ENCODE measurements around the gene RAPGEF4.
"Not testable (repeated sequence)": the region's sequence is repeated elsewhere in the genome, so short reads cannot be mapped to it uniquely, and the experiment has no call there.

RAPGEF4 gene

DNA sequence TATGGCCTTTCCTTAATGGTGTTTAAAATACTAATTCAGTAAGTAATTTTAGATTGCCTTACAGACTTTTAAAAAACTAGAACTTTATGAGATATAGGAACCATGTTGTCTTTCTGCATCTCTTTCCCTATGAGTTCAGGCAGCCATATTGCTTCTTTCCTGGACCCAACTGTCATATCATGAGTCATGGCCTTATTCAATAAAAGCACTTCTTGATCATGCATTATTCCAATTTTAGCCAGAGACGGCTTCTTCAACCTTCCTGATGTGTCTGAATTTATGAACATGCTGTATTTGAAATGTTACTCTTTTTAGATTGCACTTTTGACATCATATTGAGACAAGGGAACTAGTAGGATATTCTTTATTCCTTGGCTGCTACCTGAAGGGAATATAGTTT is 274.6 kb downstream of the RAPGEF4 start:
- no peak for DNase-seq

- DNase-seq = no peak
Observed at GRCh38 chr2:173016451-173016850, 280.8 kb downstream of the RAPGEF4 start.

- no peak for DNase-seq
Observed at GRCh38 chr2:173017646-173018420, 282.2 kb downstream of the RAPGEF4 start.

DNA sequence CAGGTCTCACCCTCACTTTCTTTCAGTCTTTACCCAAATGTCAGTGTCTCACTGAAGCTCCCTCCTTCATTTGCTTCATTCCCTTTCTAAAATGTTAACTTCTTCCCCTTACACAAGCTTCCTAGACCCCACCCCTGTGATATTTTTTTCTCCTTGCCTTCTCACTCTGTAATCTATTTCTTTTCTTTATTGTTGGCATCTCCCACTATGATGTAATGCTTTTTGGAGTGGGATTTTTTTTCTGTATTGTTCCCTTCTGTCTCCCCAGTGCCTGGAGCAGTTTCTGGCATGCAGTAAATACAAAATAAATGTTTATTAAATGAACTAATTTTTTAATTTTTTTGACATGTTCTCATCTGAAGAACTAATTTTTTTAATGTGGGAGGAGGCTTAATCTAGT is 284.1 kb downstream of the RAPGEF4 start:
- DNase-seq = no peak

- DNase-seq = no peak
Observed at GRCh38 chr2:173021939-173022371, 286.3 kb downstream of the RAPGEF4 start.

DNA sequence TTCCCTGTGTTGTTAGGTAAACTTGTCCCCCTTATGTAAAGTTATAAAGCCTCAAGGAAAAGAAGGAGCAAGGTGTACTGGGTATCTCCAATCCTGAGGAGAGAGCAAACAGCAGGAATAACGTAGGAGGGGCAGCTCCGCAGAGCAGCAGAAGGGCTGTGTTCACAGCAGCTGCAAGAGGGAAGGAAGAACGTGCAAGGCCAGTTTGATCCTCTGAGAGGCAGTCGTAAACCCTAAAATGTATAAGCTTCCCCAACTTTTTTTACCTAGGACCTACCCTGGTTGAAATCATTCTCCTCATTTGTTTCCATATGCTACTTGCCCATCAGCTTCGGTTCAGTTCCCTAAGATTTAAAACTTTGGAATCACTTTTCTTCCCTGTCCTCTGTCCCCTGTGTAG is 288.1 kb downstream of the RAPGEF4 start:
- no peak for DNase-seq

DNA sequence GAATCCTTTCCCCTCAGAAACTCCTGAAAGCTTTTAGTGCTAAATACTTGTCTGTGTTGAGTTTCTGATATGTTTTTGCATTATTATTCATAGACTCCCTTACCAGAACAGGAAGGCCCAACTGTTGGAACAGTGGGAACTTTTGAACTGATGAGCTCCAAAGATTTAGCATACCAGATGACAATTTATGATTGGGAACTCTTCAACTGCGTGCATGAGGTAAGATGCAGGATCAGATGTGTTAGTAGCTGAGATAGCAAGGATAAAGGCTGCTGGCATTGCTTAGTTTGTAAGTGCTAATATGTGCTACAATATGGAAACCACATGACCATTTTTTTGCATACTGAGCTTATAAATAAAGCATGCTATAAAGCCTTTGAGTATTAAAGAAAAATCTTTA is 290.8 kb downstream of the RAPGEF4 start:
- no peak for DNase-seq

DNA sequence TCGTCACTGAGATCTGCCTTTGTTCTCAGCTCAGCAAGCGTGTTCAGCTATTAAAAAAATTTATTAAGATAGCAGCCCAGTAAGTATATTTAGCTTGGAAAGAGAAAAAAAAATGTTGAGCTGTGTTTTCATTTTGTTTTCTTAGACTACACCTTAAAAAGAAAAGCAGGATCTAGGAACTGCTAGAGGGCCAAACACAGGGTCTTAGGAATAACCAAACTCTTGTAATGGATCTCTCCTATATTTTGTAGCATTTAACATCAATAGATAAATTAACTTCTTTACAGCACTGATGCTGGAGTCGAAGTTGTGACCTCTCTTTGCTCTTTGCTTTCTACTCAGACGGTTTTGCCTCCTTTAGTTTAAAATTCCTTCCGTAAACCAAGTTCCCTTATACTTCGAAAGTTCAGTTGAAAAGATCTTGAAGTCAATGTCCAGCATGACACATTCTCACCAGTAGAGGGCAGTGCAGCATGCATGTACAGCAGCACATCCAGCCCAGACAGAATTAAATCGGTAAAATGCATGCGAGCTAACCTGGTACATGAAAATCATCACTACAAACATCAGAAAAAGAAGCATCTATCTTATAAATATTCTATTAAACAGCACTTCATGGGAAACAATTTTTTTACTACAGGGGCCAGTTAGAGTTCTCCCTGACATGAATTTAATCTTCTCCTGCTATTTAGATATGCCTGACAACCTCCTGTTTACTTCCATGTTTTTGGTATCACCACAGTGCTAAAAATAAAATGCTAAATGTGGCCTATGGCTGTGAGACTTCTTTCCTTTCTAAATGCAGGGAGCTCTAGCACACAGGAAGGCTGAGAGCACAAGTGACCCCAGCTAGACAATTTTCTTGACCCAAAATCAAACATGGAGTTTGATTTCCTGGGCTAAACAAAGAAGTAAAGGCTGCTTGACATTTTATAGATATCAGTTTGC is 291.8 kb downstream of the RAPGEF4 start:
- peak; percentile 24 to 62 (median 48) for DNase-seq

DNA sequence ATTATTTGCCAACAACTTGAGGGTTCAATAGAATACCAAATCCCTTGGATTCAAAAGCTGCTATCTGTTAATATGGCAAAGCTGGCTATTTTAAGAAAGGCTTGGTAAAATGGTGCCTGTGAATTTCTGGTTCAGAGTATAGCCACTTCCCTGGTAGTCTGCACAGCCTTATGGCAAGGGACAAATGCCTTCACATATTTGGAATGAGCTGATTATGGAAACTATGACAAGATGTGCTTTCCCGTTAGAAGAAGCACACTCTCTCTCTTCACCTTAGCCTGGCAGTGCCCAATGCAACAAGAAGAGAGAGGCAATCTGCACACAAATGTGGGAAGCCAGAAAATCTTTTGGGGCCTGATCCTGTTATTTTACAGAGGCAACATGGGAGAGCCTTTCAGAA is 292.5 kb downstream of the RAPGEF4 start:
- DNase-seq = no peak

GRCh38 chr2:173028671-173029070 is 293.0 kb downstream of the RAPGEF4 start:
- no peak for DNase-seq

DNA sequence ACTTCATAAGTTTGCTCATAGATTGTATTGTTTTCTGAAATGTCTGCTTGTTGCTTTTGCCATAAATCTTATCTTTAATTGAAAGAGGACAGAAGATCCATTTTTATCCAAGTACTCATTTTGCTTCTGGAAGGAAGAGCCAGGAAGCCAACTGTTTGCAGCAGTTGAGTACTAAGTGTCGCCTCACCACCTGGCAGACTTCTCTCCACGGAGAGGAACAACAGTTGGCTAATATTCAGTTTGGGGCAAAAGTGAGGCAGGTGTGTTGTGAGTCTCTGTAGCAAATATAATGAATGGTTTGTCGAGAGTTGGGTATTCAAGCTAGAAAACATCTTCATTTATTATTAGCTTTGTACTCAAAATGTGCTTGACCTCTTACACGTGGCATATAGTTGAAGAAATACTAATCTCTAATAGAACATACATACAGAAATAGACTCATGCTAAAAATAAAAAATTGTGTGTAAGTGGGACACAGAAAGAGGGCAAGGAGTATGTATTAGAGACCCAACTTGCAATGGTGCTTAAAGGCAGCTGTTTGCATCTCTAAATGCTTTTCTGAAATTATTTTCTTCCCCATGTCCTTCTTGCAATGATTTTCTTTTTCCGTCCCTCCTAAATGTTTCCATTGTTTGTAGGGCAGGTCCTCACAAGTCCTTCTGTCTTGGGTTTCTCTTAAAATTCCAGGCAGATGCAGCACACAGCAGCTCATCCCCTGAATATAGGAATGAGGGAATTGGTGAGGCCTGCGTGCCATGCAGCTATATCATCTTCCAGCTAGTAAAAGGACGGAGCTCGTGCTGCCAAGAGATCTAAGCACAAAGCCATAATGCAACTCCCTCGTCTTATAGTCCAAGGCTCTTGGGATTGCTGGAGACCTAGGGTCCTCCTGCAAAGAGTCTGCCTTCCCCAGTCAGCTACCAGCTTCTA is 295.2 kb downstream of the RAPGEF4 start:
- no peak for DNase-seq

DNA sequence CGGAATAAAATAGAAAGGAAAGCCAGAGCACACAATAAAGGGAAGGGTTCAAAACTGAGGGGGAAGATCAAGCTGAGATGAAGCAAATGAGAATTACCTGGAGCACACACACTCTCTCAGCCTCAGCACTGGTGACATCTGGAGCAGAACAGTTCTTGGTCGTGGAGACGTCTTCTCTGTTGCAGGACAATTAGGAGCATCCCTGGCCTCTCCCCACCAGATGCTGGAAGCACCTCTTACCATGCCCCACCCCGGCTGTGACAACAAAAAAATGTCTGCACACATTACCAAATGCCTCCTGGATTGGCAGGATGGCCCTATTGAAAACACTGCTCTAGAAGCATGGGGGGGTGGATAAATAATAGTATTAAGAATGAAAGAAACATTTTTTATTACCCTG is 296.4 kb downstream of the RAPGEF4 start:
- no peak for DNase-seq

GRCh38 chr2:173033084-173033483 is 297.4 kb downstream of the RAPGEF4 start:
- DNase-seq = no peak

GRCh38 chr2:173034143-173034542 is 298.5 kb downstream of the RAPGEF4 start:
- no peak for DNase-seq

GRCh38 chr2:173037245-173038120 is 301.8 kb downstream of the RAPGEF4 start:
- no peak for DNase-seq

DNA sequence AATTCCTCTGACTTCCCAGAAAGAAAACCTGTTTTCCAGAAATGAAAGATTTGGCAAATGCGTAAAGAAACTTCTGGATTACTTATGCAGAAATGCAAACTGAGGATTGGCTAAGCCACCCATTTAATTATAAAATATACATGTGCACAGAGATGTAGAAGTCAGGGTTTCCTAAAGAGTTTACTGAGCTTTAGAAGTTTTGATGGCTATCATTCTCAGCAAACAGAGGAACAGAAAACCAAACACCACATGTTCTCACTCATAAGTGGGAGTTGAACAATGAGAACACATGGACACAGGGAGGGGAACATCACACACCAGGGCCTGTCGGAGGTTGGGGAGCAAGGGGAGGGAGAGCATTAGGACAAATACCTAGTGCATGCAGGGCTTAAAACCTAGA is 302.6 kb downstream of the RAPGEF4 start:
- not testable (repeated sequence) for DNase-seq

- no peak for DNase-seq
Observed at GRCh38 chr2:173040729-173041128, 305.1 kb downstream of the RAPGEF4 start.

DNA sequence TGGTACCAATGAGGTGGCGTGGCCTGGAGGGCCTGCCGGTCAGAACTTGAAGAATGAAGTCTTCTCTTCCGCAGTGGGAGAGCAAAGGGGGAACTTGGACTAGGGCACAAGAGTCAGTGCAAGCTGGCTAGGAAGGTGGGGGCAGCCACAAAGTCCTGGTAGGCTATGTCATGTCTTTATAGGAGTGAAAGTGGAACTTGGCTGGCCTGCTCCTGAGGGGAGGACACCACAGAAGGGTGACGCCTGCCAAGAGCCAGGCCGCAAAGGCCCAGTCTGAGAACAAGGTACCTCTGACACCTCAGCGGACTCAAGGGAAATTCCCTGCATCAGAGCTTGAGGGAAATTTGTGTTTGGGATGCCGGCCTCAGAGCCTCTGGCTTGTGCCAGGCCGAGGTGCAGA is 307.8 kb downstream of the RAPGEF4 start:
- DNase-seq = no peak

DNA sequence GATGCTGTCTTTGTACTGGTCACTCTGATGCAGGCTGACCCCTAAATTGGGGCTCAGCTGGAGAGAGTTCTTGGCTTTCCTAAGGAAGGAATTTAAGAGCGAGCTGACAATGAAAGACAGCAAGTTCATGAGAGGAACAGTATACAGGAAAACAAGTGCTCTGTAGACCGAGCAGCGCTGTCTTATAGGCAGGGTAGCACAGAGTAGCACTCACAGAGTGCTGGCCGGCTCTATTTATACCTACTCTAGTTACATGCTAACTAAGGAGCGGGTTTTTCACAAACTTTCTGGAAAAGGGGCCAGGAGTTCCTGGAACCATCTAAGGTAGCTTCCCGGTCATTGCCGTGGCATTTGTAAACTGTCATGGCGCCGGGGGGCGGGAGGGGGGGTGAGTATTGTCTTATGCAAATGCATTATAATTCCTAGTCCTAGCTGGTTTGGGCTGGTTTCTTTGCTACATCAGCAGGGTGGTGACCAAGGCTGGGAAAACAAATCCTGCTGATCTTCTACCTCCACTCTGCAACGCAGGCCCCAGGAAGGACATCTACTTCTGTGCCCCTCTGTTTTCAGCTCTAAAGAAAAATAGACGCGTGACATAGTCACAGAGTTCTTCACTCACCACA is 308.4 kb downstream of the RAPGEF4 start:
- DNase-seq = no peak

DNA sequence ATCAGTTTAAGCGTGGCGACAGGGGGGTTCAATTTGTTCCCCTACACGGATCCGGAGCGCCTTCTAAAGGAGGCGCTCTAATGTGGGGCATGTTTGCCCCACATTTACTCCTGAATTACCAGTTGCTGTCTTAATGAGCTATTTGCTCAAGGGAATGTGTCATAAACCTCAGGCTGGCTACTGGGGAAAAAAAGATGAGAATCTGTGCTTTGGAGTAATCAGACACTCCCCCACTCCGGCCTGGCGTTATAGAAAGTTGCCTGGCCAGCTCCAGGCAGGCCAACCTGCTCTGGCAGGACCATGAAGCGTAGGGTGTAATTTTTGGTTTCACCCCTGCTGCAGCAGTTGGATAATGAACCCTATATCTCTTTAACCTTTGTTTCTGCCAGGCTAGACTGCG is 309.0 kb downstream of the RAPGEF4 start:
- no peak for DNase-seq

- DNase-seq = no peak
Observed at GRCh38 chr2:173045181-173045580, 309.5 kb downstream of the RAPGEF4 start.
